Keratinocyte (primary cell): ENCODE results near the gene SRSF5. TPM values are rescaled to one million over a fixed set of nuclear protein-coding genes. Genes with fewer than 3 reads are reported as not detected.

Source experiments
- DNase-seq: peaks from one replicate; pipeline ENCODE4 v3.0.0-alpha.2; 2011; ENCODE audit warnings: low read depth, missing footprints, low spot score
- FAIRE-seq: peaks from 2 replicates; lab custom pipeline; 2011; peaks lifted over from hg19 to GRCh38; lab: Jason Lieb, UNC
- H2AFZ ChIP-seq: 2 replicates; pipeline ENCODE4 v1.6.0; 2012; ENCODE audit warnings: low read length, control low read depth, inconsistent platforms; ENCODE audit not compliant: control insufficient read depth
- H3K27ac ChIP-seq: 2 replicates; pipeline ENCODE4 v1.5.1; 2011; ENCODE audit warnings: low read length; ENCODE audit not compliant: control insufficient read depth, insufficient read depth
- H3K27me3 ChIP-seq: 3 replicates; pipeline ENCODE4 v1.6.0; 2011; ENCODE audit warnings: low read length; ENCODE audit not compliant: control insufficient read depth, insufficient read depth; ENCODE audit errors: extremely low read depth
- H3K36me3 ChIP-seq, 2 experiments: 2 replicates in 1 of 2; 3 replicates in 1 of 2; pipeline ENCODE4 v1.5.1; 2011; ENCODE audit warnings: low read length in 2 of 2, mild to moderate bottlenecking in 1 of 2; ENCODE audit not compliant: control insufficient read depth in 2 of 2, insufficient read depth in 2 of 2; ENCODE audit errors: extremely low read depth in 1 of 2
- H3K4me1 ChIP-seq: 3 replicates; pipeline ENCODE4 v1.5.1; 2011; ENCODE audit warnings: low read length; ENCODE audit not compliant: control insufficient read depth, insufficient read depth; ENCODE audit errors: extremely low read depth
- H3K4me2 ChIP-seq: 3 replicates; pipeline ENCODE4 v1.6.0; 2011; ENCODE audit warnings: low read depth, low read length; ENCODE audit not compliant: control insufficient read depth, insufficient read depth; ENCODE audit errors: extremely low read depth
- H3K4me3 ChIP-seq, 3 experiments: fragments of 200-600 bp in 1 of 3; sonication (generic) in 1 of 3; 2 replicates in 2 of 3; 3 replicates in 1 of 3; pipeline ENCODE4 v1.5.1; 2011 to 2016; ENCODE audit warnings: low read length in 3 of 3, mild to moderate bottlenecking in 3 of 3, control low read depth in 2 of 3, inconsistent platforms in 1 of 3, low read depth in 1 of 3, mixed read lengths in 1 of 3, mixed run types in 1 of 3, moderate library complexity in 1 of 3; ENCODE audit not compliant: control insufficient read depth in 2 of 3, insufficient read depth in 2 of 3; ENCODE audit errors: extremely low read depth in 1 of 3
- H3K79me2 ChIP-seq: 2 replicates; pipeline ENCODE4 v1.6.0; 2012; ENCODE audit warnings: low read length; ENCODE audit not compliant: control insufficient read depth, insufficient read depth
- H3K9ac ChIP-seq: 3 replicates; pipeline ENCODE4 v1.6.0; 2011; ENCODE audit warnings: low read length; ENCODE audit not compliant: control insufficient read depth, insufficient read depth; ENCODE audit errors: extremely low read depth
- H3K9me1 ChIP-seq: 3 replicates; pipeline ENCODE4 v1.6.0; 2011; ENCODE audit warnings: low read length; ENCODE audit not compliant: control insufficient read depth, insufficient read depth; ENCODE audit errors: extremely low read depth
- H3K9me3 ChIP-seq: 2 replicates; pipeline ENCODE4 v1.5.1; 2012; ENCODE audit warnings: low read depth, low read length; ENCODE audit not compliant: control insufficient read depth
- H4K20me1 ChIP-seq: 3 replicates; pipeline ENCODE4 v1.6.0; 2011; ENCODE audit warnings: low read length; ENCODE audit not compliant: control insufficient read depth, insufficient read depth; ENCODE audit errors: extremely low read depth
- EZH2 ChIP-seq: IDR thresholded peaks from one replicate; pipeline ENCODE4 v1.6.1; 2012; ENCODE audit warnings: inconsistent platforms, mild to moderate bottlenecking, low read length, moderate library complexity
- dilution Hi-C: fragments of 300-500 bp; cut with MboI; formaldehyde crosslinking; loops from one replicate; pipeline ENCODE4 v1.7.0; 2020; ENCODE audit warnings: low sequenced_read_pairs; ENCODE audit not compliant: extremely low pct_ligation_motif_present
- polyA plus RNA-seq, 5 experiments: library from polyadenylated mRNA; depleted of rRNA in 3 of 5; stranded (reverse) in 3 of 5; stranded (forward) in 1 of 5; unstranded in 1 of 5; fragments of >200 nt; gene quantifications; 1 replicate in 1 of 5; 2 replicates in 3 of 5; 3 replicates in 1 of 5; pipeline versions ENCODE4 v1.2.1 to v1.2.3, GENCODE V29; 2011 to 2012; ENCODE audit warnings: missing spikeins in 2 of 5, low read depth in 1 of 5, low replicate concordance in 1 of 5
- TF ChIP-seq, protein P1 (sequence below), 3 experiments: IDR thresholded peaks in 1 of 3; conservative IDR thresholded peaks in 1 of 3; optimal IDR thresholded peaks in 1 of 3; 2 replicates in 2 of 3; 3 replicates in 1 of 3; pipeline versions ENCODE3 to v1.5.1; 2011; ENCODE audit warnings: low read length in 3 of 3, mild to moderate bottlenecking in 3 of 3, moderate library complexity in 2 of 3, control low read depth in 1 of 3, inconsistent platforms in 1 of 3; ENCODE audit not compliant: insufficient read depth in 2 of 3; ENCODE audit errors: extremely low read depth in 1 of 3

The SRSF5 gene
- polyA plus RNA-seq, 1 donor (not counting 4 experiments of a cell fraction or from before 2014, with no cell fraction given), result 292 TPM

DNA sequence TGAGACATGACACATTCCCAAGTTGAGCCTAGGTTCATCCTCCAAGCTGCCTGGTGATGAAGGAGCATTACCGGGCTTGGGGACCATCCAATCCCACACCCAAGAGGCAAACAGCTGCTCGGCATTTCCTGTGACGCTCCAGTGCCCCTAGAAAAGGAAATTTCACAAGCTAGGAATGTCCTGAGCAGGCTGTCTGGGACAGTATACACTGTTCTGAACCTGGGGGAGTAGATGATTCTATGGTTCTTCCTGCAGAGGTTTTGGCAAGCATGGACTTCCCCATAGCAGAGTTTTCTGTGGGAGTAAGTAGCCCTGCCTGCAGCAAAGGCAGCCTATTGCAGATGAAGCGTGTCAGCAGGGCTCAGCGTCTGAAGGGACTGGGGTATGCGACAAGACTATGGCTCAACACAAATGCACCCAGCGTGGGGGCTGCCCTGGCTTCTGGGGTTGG lies 47.4 kb upstream of the SRSF5 start:
- H3K9me1 ChIP-seq, result no peaks in the 10 kb centered on the region
- no peaks in the 10 kb centered on the region for H4K20me1 ChIP-seq
- no peak for TF ChIP-seq EZH2
- TF ChIP-seq, protein P1, sequence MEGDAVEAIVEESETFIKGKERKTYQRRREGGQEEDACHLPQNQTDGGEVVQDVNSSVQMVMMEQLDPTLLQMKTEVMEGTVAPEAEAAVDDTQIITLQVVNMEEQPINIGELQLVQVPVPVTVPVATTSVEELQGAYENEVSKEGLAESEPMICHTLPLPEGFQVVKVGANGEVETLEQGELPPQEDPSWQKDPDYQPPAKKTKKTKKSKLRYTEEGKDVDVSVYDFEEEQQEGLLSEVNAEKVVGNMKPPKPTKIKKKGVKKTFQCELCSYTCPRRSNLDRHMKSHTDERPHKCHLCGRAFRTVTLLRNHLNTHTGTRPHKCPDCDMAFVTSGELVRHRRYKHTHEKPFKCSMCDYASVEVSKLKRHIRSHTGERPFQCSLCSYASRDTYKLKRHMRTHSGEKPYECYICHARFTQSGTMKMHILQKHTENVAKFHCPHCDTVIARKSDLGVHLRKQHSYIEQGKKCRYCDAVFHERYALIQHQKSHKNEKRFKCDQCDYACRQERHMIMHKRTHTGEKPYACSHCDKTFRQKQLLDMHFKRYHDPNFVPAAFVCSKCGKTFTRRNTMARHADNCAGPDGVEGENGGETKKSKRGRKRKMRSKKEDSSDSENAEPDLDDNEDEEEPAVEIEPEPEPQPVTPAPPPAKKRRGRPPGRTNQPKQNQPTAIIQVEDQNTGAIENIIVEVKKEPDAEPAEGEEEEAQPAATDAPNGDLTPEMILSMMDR (optimal IDR thresholded peaks at IDR 0.05 in 1 of 3, IDR thresholded peaks at IDR 0.05 in 1 of 3, conservative IDR thresholded peaks at IDR 0.05 in 1 of 3; ENCODE audit: extremely low read depth in 1 of 3, insufficient read depth in 2 of 3, low read length in 3 of 3), result no peak
- no peak overlapping the region for H3K4me2 ChIP-seq
- dilution Hi-C loops, result no loop called here
- H3K9ac ChIP-seq, result no peak overlapping the region
- DNase-seq (no peak), FAIRE-seq (no peak)
- no peak overlapping the region for H2AFZ ChIP-seq
- no peaks in the 10 kb centered on the region for H3K36me3 ChIP-seq
- H3K79me2 ChIP-seq, result no peaks in the 10 kb centered on the region
- H3K4me3 ChIP-seq, result no peak overlapping the region
- no peaks in the 10 kb centered on the region for H3K9me3 ChIP-seq
- no peak overlapping the region for H3K27ac ChIP-seq
- H3K4me1 ChIP-seq, result peaks cover 18% of the 10 kb centered on the region
- no peaks in the 10 kb centered on the region for H3K27me3 ChIP-seq

DNA sequence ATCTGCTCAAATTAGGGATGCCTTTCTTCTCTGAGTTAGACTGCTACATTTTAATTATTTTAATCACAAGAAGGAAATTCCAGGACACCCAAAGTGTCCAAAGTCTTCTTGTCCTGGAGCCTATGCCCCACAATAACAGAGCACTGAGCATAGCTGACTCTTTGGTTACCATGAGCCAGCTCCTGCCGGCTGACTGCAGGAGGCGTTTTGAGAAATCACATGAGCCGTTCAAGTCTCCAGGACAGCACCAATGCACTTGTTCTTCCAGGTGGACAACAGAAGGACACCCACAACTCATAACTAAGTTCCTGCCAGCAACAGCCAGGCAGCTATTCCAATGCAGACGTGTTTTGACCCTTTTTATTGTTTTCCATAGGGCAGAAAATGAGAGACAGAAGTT lies 46.0 kb upstream of the SRSF5 start:
- FAIRE-seq, result no peak

More for the DNA sequence above, 46.0 kb upstream of the SRSF5 start:
- H3K27me3 ChIP-seq, result no peaks in the 10 kb centered on the region
- no peaks in the 10 kb centered on the region for H3K9me3 ChIP-seq
- no peak for DNase-seq
- no peak for TF ChIP-seq EZH2
- TF ChIP-seq, protein P1 (optimal IDR thresholded peaks at IDR 0.05 in 1 of 3, IDR thresholded peaks at IDR 0.05 in 1 of 3, conservative IDR thresholded peaks at IDR 0.05 in 1 of 3; ENCODE audit: extremely low read depth in 1 of 3, insufficient read depth in 2 of 3, low read length in 3 of 3), result no peak
- H3K4me3 ChIP-seq, result no peak overlapping the region
- H3K9me1 ChIP-seq, result no peaks in the 10 kb centered on the region
- no peaks in the 10 kb centered on the region for H3K36me3 ChIP-seq
- no peaks in the 10 kb centered on the region for H3K79me2 ChIP-seq
- H4K20me1 ChIP-seq, result no peaks in the 10 kb centered on the region
- peaks cover 15% of the 10 kb centered on the region for H3K4me1 ChIP-seq
- H3K4me2 ChIP-seq, result no peak overlapping the region
- no peak overlapping the region for H2AFZ ChIP-seq
- H3K9ac ChIP-seq, result no peak overlapping the region
- no peak overlapping the region for H3K27ac ChIP-seq
- dilution Hi-C loops, result no loop called here
